Endothelial cell (in vitro differentiated cells): Measurements from ENCODE around the gene GLYR1. TPM values are rescaled to one million over a fixed set of nuclear protein-coding genes. Genes with fewer than 3 reads are reported as not detected.

ENCODE experiments used
- DNase-seq: peaks from one replicate; pipeline ENCODE4 v3.0.0; 2021; ENCODE audit warnings: low spot score
- H3K27ac Mint-ChIP-seq: one replicate; pipeline ENCODE4 v1.8.0; 2021; ENCODE audit warnings: mixed read lengths, inconsistent platforms; ENCODE audit not compliant: unreplicated experiment
- H3K27me3 Mint-ChIP-seq: one replicate; pipeline ENCODE4 v1.8.0; 2021; ENCODE audit warnings: mild to moderate bottlenecking, moderate library complexity, mixed read lengths, inconsistent platforms; ENCODE audit not compliant: unreplicated experiment
- H3K36me3 Mint-ChIP-seq: one replicate; pipeline ENCODE4 v1.8.0; 2021; ENCODE audit warnings: mild to moderate bottlenecking, low read depth, mixed read lengths, inconsistent platforms; ENCODE audit not compliant: unreplicated experiment
- H3K4me1 Mint-ChIP-seq: one replicate; pipeline ENCODE4 v1.8.0; 2021; ENCODE audit warnings: mild to moderate bottlenecking, mixed read lengths, inconsistent platforms; ENCODE audit not compliant: unreplicated experiment
- H3K4me3 Mint-ChIP-seq: one replicate; pipeline ENCODE4 v1.8.0; 2021; ENCODE audit warnings: mild to moderate bottlenecking, mixed read lengths, inconsistent platforms; ENCODE audit not compliant: unreplicated experiment
- H3K9me3 Mint-ChIP-seq: one replicate; pipeline ENCODE4 v1.8.0; 2021; ENCODE audit warnings: mixed read lengths, inconsistent platforms; ENCODE audit not compliant: unreplicated experiment
- CTCF ChIP-seq: fragments of 200-600 bp; sonication (generic); IDR thresholded peaks from one replicate; pipeline ENCODE4 v1.5.0; 2021; ENCODE audit warnings: antibody characterized with exemption; ENCODE audit not compliant: unreplicated experiment
- total RNA-seq: library from RNA; stranded (reverse); fragmentation: NEBNext Ultra II Directional; extraction: Animal tissue kit (Norgen Biotek cat#: 25700); gene quantifications from one replicate; pipeline ENCODE4 v1.2.1, GENCODE V29; 2021; ENCODE audit not compliant: unreplicated experiment

Gene GLYR1
- total RNA-seq, 1 donor from 2014 or later: 111 TPM

- no peaks in the 10 kb centered on the region for H3K9me3 Mint-ChIP-seq
- H3K36me3 Mint-ChIP-seq: peaks cover 42% of the 10 kb centered on the region
- no peak overlapping the region for H3K27ac Mint-ChIP-seq
Measured at GRCh38 chr16:4864728-4865127, 17.6 kb upstream of the GLYR1 start.

GRCh38 chr16:4862639-4863038 is 15.6 kb upstream of the GLYR1 start:
- H3K4me3 Mint-ChIP-seq: no peak overlapping the region

More at GRCh38 chr16:4864728-4865127, 17.6 kb upstream of the GLYR1 start:
- no peaks in the 10 kb centered on the region for H3K4me1 Mint-ChIP-seq
- DNase-seq: no peak
- H3K27me3 Mint-ChIP-seq: peaks cover 1% of the 10 kb centered on the region
- H3K4me3 Mint-ChIP-seq: no peak overlapping the region
- no peak for TF ChIP-seq CTCF

GRCh38 chr16:4860727-4861342 is 13.7 kb upstream of the GLYR1 start:
- no peaks in the 10 kb centered on the region for H3K4me1 Mint-ChIP-seq
- peaks cover 34% of the 10 kb centered on the region for H3K36me3 Mint-ChIP-seq
- peaks cover 1% of the 10 kb centered on the region for H3K27me3 Mint-ChIP-seq
- H3K9me3 Mint-ChIP-seq: no peaks in the 10 kb centered on the region
- DNase-seq: no peak
- peak overlapping the region; percentile 17 for H3K4me3 Mint-ChIP-seq
- no peak overlapping the region for H3K27ac Mint-ChIP-seq
- no peak for TF ChIP-seq CTCF

More at GRCh38 chr16:4862639-4863038, 15.6 kb upstream of the GLYR1 start:
- H3K4me1 Mint-ChIP-seq: no peaks in the 10 kb centered on the region
- H3K27me3 Mint-ChIP-seq: peaks cover 1% of the 10 kb centered on the region
- no peak overlapping the region for H3K27ac Mint-ChIP-seq
- no peak for DNase-seq
- H3K36me3 Mint-ChIP-seq: peaks cover 41% of the 10 kb centered on the region
- no peak for TF ChIP-seq CTCF
- H3K9me3 Mint-ChIP-seq: no peaks in the 10 kb centered on the region

GRCh38 chr16:4859900-4860255 is 12.8 kb upstream of the GLYR1 start:
- peak overlapping the region; percentile 43 for H3K4me3 Mint-ChIP-seq
- H3K27ac Mint-ChIP-seq: no peak overlapping the region
- peaks cover 34% of the 10 kb centered on the region for H3K36me3 Mint-ChIP-seq
- no peaks in the 10 kb centered on the region for H3K9me3 Mint-ChIP-seq
- H3K4me1 Mint-ChIP-seq: no peaks in the 10 kb centered on the region
- TF ChIP-seq CTCF: no peak
- no peak for DNase-seq
- H3K27me3 Mint-ChIP-seq: peaks cover 1% of the 10 kb centered on the region

- no peak overlapping the region for H3K27ac Mint-ChIP-seq
- DNase-seq: no peak
- TF ChIP-seq CTCF: no peak
- no peaks in the 10 kb centered on the region for H3K9me3 Mint-ChIP-seq
- no peaks in the 10 kb centered on the region for H3K4me1 Mint-ChIP-seq
- H3K27me3 Mint-ChIP-seq: peaks cover 1% of the 10 kb centered on the region
- peak overlapping the region; percentile 43 for H3K4me3 Mint-ChIP-seq
- peaks cover 34% of the 10 kb centered on the region for H3K36me3 Mint-ChIP-seq
Measured at GRCh38 chr16:4859190-4859899, 12.3 kb upstream of the GLYR1 start.
